Epithelial cell of proximal tubule (primary cell): Measurements from ENCODE around the gene CRB1. TPM values are rescaled to one million over a fixed set of nuclear protein-coding genes. Genes with fewer than 3 reads are reported as not detected.

Experiments used
- DNase-seq: peaks from one replicate; pipeline ENCODE4 v3.0.0-alpha.2; 2011; ENCODE audit warnings: low read depth
- H3K4me3 ChIP-seq: 2 replicates; pipeline ENCODE4 v1.5.1; 2011; ENCODE audit warnings: low read depth, mild to moderate bottlenecking, low read length
- CTCF ChIP-seq: conservative IDR thresholded peaks from 2 replicates; pipeline ENCODE4 v1.5.1; 2012; ENCODE audit warnings: low read depth, mild to moderate bottlenecking, low read length
- total RNA-seq: library from RNA; depleted of rRNA; stranded (reverse); fragments of >200 nt; gene quantifications from 2 replicates; pipeline ENCODE4 v1.2.3, GENCODE V29; 2015

The CRB1 gene
- total RNA-seq, 1 donor from 2014 or later: 0.06 TPM

DNA sequence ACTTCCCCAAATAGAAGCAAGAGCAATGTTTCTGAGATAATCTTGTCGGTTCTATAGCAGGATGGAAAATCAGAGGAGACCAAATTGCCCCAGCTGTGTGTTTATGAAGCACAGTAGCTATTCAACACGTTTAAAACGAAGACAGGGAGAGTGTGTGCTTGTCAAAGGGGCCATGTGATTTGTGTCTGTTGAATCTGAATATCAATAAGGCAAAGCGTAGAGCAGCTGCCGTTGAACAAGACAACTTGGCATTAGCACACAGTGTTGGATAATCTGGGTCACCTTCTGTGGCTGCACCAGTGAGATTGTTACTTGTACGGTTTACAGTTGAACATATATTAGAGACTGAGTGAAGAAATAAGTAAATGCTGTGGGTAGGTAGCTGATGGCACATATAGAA is 1.0 kb downstream of the CRB1 start:
- TF ChIP-seq CTCF: no peak
- no peak overlapping the region for H3K4me3 ChIP-seq
- DNase-seq: no peak

- H3K4me3 ChIP-seq: no peak overlapping the region
- no peak for DNase-seq
These were observed 4.7 kb downstream of the CRB1 start for GRCh38 chr1:197272791-197273190.

GRCh38 chr1:197277166-197277565 is 9.1 kb downstream of the CRB1 start:
- DNase-seq: no peak
- no peak overlapping the region for H3K4me3 ChIP-seq
- no peak for TF ChIP-seq CTCF

More at GRCh38 chr1:197272791-197273190, 4.7 kb downstream of the CRB1 start:
- TF ChIP-seq CTCF: no peak

- no peak overlapping the region for H3K4me3 ChIP-seq
- TF ChIP-seq CTCF: no peak
- no peak for DNase-seq
These were observed 16.3 kb downstream of the CRB1 start for GRCh38 chr1:197284325-197284724.

GRCh38 chr1:197284966-197285365 is 16.9 kb downstream of the CRB1 start:
- no peak overlapping the region for H3K4me3 ChIP-seq
- no peak for TF ChIP-seq CTCF
- DNase-seq: no peak

- no peak for TF ChIP-seq CTCF
- H3K4me3 ChIP-seq: no peak overlapping the region
- DNase-seq: no peak
These were observed 17.6 kb downstream of the CRB1 start for GRCh38 chr1:197285526-197286205.

DNA sequence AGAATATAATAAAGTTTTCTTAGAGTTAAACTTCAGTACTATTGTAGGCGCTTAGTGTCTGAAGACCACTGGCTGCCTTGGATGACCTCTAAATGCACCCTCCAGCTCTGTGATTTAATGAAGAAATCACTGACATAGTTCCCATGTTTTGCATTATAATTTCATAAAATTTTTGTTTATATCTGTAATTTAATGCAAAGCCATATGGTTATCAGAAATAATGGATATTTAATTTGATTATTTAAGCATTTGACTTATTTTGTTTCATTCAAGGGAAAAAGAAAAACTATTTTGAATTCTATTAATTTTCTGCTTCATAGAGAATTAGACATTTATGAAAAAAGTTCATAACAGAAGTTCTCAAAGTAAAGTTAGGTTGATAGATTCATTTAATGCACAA is 18.6 kb downstream of the CRB1 start:
- no peak overlapping the region for H3K4me3 ChIP-seq
- no peak for DNase-seq
- TF ChIP-seq CTCF: no peak
